Loucy (cell line): ENCODE measurements around the gene MBP.

Experiments used
- EZH2phosphoT487 ChIP-seq: fragments of 200-600 bp; IDR thresholded peaks from 2 replicates; pipeline ENCODE4 v1.6.1; 2018; ENCODE audit warnings: antibody characterized with exemption, mild to moderate bottlenecking, moderate library complexity, borderline replicate concordance
- TF ChIP-seq, protein P1 (sequence below): fragments of 200-600 bp; sonication (generic); conservative IDR thresholded peaks from 2 replicates; pipeline ENCODE4 v1.5.1; 2014; ENCODE audit warnings: mild to moderate bottlenecking, antibody characterized with exemption, low read length

DNA sequence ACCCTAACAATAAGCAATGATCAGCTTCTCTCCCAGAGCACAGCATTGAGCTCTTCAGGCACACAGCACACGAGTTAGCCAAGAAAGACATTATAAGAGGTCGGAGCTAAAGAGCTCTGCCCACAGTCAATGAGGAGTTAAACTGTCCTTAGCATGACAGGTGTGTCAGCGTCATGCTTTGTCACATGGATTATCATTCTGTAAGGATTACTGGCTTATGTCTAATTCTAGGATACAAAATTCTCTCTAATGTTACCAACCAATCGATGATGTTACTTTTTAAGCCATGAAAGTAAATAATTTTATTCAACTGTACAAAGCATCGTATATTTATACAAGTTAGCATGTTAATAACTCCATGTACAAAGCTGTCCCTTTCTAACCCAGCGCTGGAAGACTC lies 201.4 kb downstream of the MBP start:
- TF ChIP-seq, protein P1, sequence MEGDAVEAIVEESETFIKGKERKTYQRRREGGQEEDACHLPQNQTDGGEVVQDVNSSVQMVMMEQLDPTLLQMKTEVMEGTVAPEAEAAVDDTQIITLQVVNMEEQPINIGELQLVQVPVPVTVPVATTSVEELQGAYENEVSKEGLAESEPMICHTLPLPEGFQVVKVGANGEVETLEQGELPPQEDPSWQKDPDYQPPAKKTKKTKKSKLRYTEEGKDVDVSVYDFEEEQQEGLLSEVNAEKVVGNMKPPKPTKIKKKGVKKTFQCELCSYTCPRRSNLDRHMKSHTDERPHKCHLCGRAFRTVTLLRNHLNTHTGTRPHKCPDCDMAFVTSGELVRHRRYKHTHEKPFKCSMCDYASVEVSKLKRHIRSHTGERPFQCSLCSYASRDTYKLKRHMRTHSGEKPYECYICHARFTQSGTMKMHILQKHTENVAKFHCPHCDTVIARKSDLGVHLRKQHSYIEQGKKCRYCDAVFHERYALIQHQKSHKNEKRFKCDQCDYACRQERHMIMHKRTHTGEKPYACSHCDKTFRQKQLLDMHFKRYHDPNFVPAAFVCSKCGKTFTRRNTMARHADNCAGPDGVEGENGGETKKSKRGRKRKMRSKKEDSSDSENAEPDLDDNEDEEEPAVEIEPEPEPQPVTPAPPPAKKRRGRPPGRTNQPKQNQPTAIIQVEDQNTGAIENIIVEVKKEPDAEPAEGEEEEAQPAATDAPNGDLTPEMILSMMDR, result no peak
- TF ChIP-seq EZH2phosphoT487, result no peak
